Panc1 (cell line): ENCODE data around the gene KLHL3. TPM values are rescaled to one million over a fixed set of nuclear protein-coding genes. Genes with fewer than 3 reads are reported as not detected.

Experiments used
- ATAC-seq: fragments of 200-7000 bp; cut with Tn5 transposase; 2 replicates; pipeline ENCODE4 v1.9.1; 2020; ENCODE audit warnings: mild to moderate bottlenecking, moderate library complexity
- BruUV-seq: library from RNA; stranded (reverse); fragments of 400-500 nt; replicated peaks from 2 replicates; lab custom pipeline; 2021; lab: Mats Ljungman, UMichigan
- CTCF ChIA-PET: fragments of 300-600 bp; sonication (Branson Sonifier 250); formaldehyde crosslinking; loops from one replicate; lab custom pipeline; 2022; ENCODE audit warnings: antibody characterized with exemption; lab: Charles Lee
- POLR2A ChIA-PET: fragments of 300-600 bp; sonication (Branson Sonifier 250); formaldehyde crosslinking; loops from one replicate; lab custom pipeline; 2022; ENCODE audit warnings: antibody characterized with exemption; lab: Charles Lee
- DNase-seq: peaks from one replicate; pipeline ENCODE4 v3.0.0-alpha.2; 2010; ENCODE audit warnings: low read depth, low spot score
- H3K27ac ChIP-seq: 2 replicates; pipeline ENCODE4 v1.5.1; 2011; ENCODE audit warnings: mild to moderate bottlenecking, low read length, inconsistent platforms
- H3K27me3 ChIP-seq: fragments of 200-500 bp; sonication (Bioruptor generic); 2 replicates; pipeline ENCODE4 v1.6.0; 2014; ENCODE audit warnings: low read length, inconsistent platforms; ENCODE audit not compliant: control insufficient read depth, insufficient read depth
- H3K36me3 ChIP-seq: fragments of 200-500 bp; sonication (Bioruptor generic); 2 replicates; pipeline ENCODE4 v1.5.1; 2014; ENCODE audit warnings: inconsistent platforms, mild to moderate bottlenecking, low read length, moderate library complexity; ENCODE audit not compliant: control insufficient read depth, insufficient read depth
- H3K4me1 ChIP-seq: 2 replicates; pipeline ENCODE4 v1.5.1; 2011; ENCODE audit warnings: inconsistent platforms, mild to moderate bottlenecking, low read length, moderate library complexity; ENCODE audit not compliant: control insufficient read depth, insufficient read depth
- H3K4me3 ChIP-seq, 2 experiments: 2 replicates each; pipeline ENCODE4 v1.5.1; 2011 to 2012; ENCODE audit warnings: low read depth in 2 of 2, low read length in 2 of 2, mild to moderate bottlenecking in 2 of 2, inconsistent platforms in 1 of 2, moderate library complexity in 1 of 2
- H3K9me3 ChIP-seq: fragments of 200-500 bp; sonication (Bioruptor generic); 2 replicates; pipeline ENCODE4 v1.5.1; 2014; ENCODE audit warnings: low read depth, mild to moderate bottlenecking, inconsistent platforms, low read length, moderate library complexity; ENCODE audit not compliant: control insufficient read depth, insufficient read depth
- POLR2AphosphoS5 ChIP-seq: IDR thresholded peaks from 2 replicates; pipeline ENCODE4 v1.6.1; 2012; ENCODE audit warnings: mild to moderate bottlenecking, low read depth, low read length, moderate library complexity
- SIN3A ChIP-seq: IDR thresholded peaks from 2 replicates; pipeline ENCODE4 v1.6.1; 2012; ENCODE audit warnings: low read depth, mild to moderate bottlenecking, low read length, moderate library complexity, borderline replicate concordance; ENCODE audit not compliant: insufficient read depth
- TCF7L2 ChIP-seq: IDR thresholded peaks from 2 replicates; pipeline ENCODE4 v1.6.1; 2011; ENCODE audit warnings: mild to moderate bottlenecking, low read depth, low read length, inconsistent platforms
- in situ Hi-C: cut with HindIII; loops from 2 replicates; pipeline ENCODE4 v1.10.0; 2016; ENCODE audit warnings: low sequenced_read_pairs, low pct_unique_long_range_greater_than_20kb
- intact Hi-C: fragments of 100-400 bp; cut with micrococcal nuclease; formaldehyde crosslinking; loops from one replicate; pipeline ENCODE4 v1.10.0; 2022; ENCODE audit not compliant: unreplicated experiment
- total RNA-seq: library from RNA; stranded (reverse); gene quantifications from one replicate; pipeline ENCODE4 v1.2.1, GENCODE V29; 2021; ENCODE audit not compliant: unreplicated experiment
- TF ChIP-seq, protein P1 (sequence below): fragments of 450-650 bp; IDR thresholded peaks from 2 replicates; pipeline ENCODE4 v1.5.1; 2017; ENCODE audit warnings: mild to moderate bottlenecking
- TF ChIP-seq, protein P2 (sequence below), 2 experiments: IDR thresholded peaks; 2 replicates each; pipeline ENCODE4 v1.6.1; 2011 to 2012; ENCODE audit warnings: low read depth in 2 of 2, control low read depth in 1 of 2, low read length in 1 of 2, mild to moderate bottlenecking in 1 of 2, moderate library complexity in 1 of 2; ENCODE audit not compliant: insufficient read depth in 1 of 2

Gene KLHL3
- total RNA-seq, 1 experiment from 2014 or later, result 1.9 TPM

DNA sequence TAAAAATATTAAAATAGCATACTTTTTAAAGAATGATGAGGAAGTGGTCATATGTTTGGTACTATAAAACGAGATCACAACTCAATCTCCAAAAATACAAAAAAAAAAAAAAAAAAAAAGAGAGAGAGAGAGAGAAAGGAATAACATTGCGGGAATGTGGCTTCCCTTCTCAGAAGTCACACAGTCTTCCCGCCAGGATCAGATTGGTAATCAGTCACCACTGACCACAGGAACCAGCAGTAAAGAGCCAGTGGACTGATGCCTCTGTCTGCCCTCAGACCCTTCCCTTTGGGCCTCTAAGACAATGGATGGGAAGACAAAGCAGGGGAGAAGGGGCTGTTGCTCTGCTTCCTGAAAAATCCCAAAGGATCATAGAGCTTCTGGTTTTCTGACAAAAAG lies 104.9 kb downstream of the KLHL3 start:
- no peak overlapping the region for H3K27ac ChIP-seq
- TF ChIP-seq, protein P1, sequence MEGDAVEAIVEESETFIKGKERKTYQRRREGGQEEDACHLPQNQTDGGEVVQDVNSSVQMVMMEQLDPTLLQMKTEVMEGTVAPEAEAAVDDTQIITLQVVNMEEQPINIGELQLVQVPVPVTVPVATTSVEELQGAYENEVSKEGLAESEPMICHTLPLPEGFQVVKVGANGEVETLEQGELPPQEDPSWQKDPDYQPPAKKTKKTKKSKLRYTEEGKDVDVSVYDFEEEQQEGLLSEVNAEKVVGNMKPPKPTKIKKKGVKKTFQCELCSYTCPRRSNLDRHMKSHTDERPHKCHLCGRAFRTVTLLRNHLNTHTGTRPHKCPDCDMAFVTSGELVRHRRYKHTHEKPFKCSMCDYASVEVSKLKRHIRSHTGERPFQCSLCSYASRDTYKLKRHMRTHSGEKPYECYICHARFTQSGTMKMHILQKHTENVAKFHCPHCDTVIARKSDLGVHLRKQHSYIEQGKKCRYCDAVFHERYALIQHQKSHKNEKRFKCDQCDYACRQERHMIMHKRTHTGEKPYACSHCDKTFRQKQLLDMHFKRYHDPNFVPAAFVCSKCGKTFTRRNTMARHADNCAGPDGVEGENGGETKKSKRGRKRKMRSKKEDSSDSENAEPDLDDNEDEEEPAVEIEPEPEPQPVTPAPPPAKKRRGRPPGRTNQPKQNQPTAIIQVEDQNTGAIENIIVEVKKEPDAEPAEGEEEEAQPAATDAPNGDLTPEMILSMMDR, result no peak
- TF ChIP-seq, protein P2, sequence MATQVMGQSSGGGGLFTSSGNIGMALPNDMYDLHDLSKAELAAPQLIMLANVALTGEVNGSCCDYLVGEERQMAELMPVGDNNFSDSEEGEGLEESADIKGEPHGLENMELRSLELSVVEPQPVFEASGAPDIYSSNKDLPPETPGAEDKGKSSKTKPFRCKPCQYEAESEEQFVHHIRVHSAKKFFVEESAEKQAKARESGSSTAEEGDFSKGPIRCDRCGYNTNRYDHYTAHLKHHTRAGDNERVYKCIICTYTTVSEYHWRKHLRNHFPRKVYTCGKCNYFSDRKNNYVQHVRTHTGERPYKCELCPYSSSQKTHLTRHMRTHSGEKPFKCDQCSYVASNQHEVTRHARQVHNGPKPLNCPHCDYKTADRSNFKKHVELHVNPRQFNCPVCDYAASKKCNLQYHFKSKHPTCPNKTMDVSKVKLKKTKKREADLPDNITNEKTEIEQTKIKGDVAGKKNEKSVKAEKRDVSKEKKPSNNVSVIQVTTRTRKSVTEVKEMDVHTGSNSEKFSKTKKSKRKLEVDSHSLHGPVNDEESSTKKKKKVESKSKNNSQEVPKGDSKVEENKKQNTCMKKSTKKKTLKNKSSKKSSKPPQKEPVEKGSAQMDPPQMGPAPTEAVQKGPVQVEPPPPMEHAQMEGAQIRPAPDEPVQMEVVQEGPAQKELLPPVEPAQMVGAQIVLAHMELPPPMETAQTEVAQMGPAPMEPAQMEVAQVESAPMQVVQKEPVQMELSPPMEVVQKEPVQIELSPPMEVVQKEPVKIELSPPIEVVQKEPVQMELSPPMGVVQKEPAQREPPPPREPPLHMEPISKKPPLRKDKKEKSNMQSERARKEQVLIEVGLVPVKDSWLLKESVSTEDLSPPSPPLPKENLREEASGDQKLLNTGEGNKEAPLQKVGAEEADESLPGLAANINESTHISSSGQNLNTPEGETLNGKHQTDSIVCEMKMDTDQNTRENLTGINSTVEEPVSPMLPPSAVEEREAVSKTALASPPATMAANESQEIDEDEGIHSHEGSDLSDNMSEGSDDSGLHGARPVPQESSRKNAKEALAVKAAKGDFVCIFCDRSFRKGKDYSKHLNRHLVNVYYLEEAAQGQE (IDR thresholded peaks at IDR 0.05; ENCODE audit: insufficient read depth in 1 of 2, low read depth in 2 of 2, low read length in 1 of 2), result no peak
- no peak for TF ChIP-seq TCF7L2
- no peak for TF ChIP-seq SIN3A
- TF ChIP-seq POLR2AphosphoS5, result no peak
- intact Hi-C loops (no loop called here), in situ Hi-C loops (no loop called here)
- no peaks in the 10 kb centered on the region for H3K36me3 ChIP-seq
- H3K9me3 ChIP-seq, result no peaks in the 10 kb centered on the region
- H3K4me3 ChIP-seq, result no peak overlapping the region
- DNase-seq (no peak), ATAC-seq (no peak)
- BruUV-seq, result no TSS peak
- CTCF ChIA-PET, result interaction anchor here (0.7 to 2.5 kb wide), 2 partner anchors 12 to 111 kb away, joined by 7 to 27 read pairs; no protein-coding TSS in a partner anchor
- H3K4me1 ChIP-seq, result no peaks in the 10 kb centered on the region; the same call in 1 of the 2 replicates
- no peaks in the 10 kb centered on the region for H3K27me3 ChIP-seq
- POLR2A ChIA-PET, result interaction anchor here (0.7 kb wide), 1 partner anchor 1097 kb away, joined by 7 read pairs; no protein-coding TSS in a partner anchor

DNA sequence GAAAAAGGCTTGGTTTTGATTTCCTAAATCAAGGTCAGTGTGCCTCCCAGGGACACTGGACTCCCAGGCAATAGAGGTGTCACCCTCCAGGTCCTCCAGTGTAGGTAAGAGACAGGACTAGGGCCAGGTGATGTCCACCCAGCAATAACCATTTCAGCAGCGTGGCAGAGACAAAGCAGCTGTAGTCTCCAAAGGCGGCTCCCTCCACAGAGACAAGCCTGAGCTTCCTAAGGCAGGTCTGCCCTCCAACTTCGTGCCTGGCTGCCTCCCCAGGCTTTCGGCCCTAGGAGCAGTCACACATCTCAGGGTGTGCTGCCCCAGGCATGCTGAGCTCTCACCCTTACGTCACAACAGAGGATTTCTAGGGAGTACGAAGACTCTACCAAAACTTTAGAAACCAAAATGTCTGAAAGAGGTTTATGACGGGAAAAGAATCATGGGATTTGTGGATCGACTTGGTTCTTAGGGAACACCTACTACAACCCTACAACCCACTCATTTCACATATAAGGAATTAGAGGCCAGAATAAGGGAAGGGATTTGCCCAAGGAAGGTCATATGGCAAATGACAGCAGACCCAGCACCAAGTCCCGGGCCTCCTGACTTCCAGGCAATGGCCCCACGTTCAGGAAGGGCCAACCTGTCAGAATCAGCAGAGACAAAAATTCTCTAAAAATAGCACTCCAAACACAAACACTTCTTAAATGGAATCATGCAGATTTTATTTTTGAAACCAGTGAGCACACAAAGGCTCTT lies 105.5 kb downstream of the KLHL3 start:
- Histone ChIP-seq H3K36me3 (no peaks in the 10 kb centered on the region), H3K4me3 (no peak overlapping the region), H3K4me1 (no peaks in the 10 kb centered on the region; the same call in 1 of the 2 replicates), H3K27ac (no peak overlapping the region), H3K27me3 (no peaks in the 10 kb centered on the region), H3K9me3 (no peaks in the 10 kb centered on the region)
- intact Hi-C loops, result no loop called here
- in situ Hi-C loops, result no loop called here
- no TSS peak for BruUV-seq
- DNase-seq (no peak), ATAC-seq (peak; percentile 58)
- POLR2A ChIA-PET, result no interaction called here
- TF ChIP-seq SIN3A, result no peak
- CTCF ChIA-PET, result interaction anchor here (0.7 to 2.5 kb wide), 5 partner anchors 10 to 149 kb away, joined by 3 to 27 read pairs (median 6); no protein-coding TSS in a partner anchor

DNA sequence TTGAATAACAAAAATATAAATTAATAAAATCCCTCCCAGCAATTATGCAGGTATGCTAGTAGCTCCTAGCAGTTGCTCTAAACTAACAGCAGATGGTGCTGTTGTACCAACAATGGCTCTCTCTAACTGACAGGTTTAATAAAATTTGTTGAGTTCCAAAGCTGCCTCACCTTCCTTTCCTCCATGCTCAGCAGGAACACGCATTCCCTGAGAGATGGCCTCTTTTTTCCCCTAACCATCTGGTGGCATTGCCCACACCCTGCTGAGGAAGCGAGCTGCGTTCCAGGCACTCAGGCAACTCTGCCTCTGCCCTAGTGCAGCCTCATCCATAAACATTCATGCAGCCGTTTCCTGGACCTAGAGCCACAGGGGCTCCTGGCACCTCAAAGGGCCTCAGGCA lies 106.2 kb downstream of the KLHL3 start:
- Histone ChIP-seq H3K9me3 (no peaks in the 10 kb centered on the region), H3K4me3 (no peak overlapping the region), H3K27ac (no peak overlapping the region), H3K27me3 (no peaks in the 10 kb centered on the region), H3K36me3 (no peaks in the 10 kb centered on the region), H3K4me1 (no peaks in the 10 kb centered on the region; the same call in 1 of the 2 replicates)
- peak; percentile 25 for DNase-seq
- intact Hi-C loops, result loop anchor here (1.0 to 2.0 kb wide), 2 partner anchors 114 to 193 kb away; no protein-coding TSS in a partner anchor
- POLR2A ChIA-PET, result no interaction called here
- peak; percentile 83 for ATAC-seq
- TF ChIP-seq, protein P1, result peak; percentile 85
- TF ChIP-seq, protein P2 (IDR thresholded peaks at IDR 0.05; ENCODE audit: insufficient read depth in 1 of 2, low read depth in 2 of 2, low read length in 1 of 2), result no peak
- TF ChIP-seq POLR2AphosphoS5 (no peak), TCF7L2 (no peak)
- in situ Hi-C loops, result no loop called here
- BruUV-seq, result no TSS peak
- CTCF ChIA-PET, result interaction anchor here (0.7 to 2.5 kb wide), 7 partner anchors 11 to 149 kb away, joined by 3 to 27 read pairs (median 4); no protein-coding TSS in a partner anchor
